ENCODE results near the gene MRPL40.

MRPL40 gene

GRCh38 chr22:19478901-19479354, 46.6 kb downstream of the MRPL40 start, which contains the start of gene UFD1:
Gene UFD1 (minus strand): TSS chr22:19479193. CDS start chr22:19479085, 108 bp downstream.
- FAIRE-seq (no peak), DNase-seq (ENCODE audit: insufficient read length, low spot score) (peak; percentile 67)

- DNase-seq (ENCODE audit: insufficient read length, low spot score) (peak; percentile 94), FAIRE-seq (peak; percentile 96)
These were observed 47.2 kb downstream of the MRPL40 start, which contains the start of gene CDC45 for GRCh38 chr22:19479355-19480172. Gene CDC45 (plus strand): TSS chr22:19479920. CDS start chr22:19479969, 49 bp downstream.

- FAIRE-seq (no peak), DNase-seq (ENCODE audit: insufficient read length, low spot score) (no peak)
These were observed 47.8 kb downstream of the MRPL40 start for GRCh38 chr22:19480173-19480568.

GRCh38 chr22:19480789-19481188, 48.4 kb downstream of the MRPL40 start:
- DNase-seq (ENCODE audit: insufficient read length, low spot score) (no peak), FAIRE-seq (no peak)

DNA sequence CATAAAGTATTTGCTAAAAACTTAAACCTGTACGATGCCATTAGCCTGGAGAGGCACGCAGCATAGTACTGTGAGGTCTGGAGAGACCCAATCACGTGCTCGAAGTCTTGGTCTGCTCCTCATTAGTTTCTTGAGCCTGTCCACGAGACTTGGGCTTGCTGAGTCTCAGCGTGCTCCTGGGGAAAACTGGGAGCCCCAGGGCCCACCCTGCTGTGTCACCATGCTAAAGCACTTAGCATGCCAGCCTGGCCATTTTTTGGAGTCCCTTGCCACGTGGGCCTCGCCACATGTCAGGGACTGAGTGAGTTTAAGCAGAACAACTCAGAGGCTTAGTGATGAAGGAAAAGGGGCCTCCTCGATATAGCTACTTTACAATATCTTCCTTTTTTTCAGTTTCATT, 50.0 kb downstream of the MRPL40 start:
- DNase-seq (ENCODE audit: insufficient read length, low spot score): no peak
- FAIRE-seq: no peak

- DNase-seq (ENCODE audit: insufficient read length, low spot score) (no peak), FAIRE-seq (no peak)
These were observed 51.3 kb downstream of the MRPL40 start for GRCh38 chr22:19483481-19484244.
